HG03025 (cell line): ENCODE measurements around the gene PRAC1.

Experiments used
- ATAC-seq: cut with Tn5 transposase; IDR thresholded peaks from one replicate; pipeline ENCODE4 v1.9.1; 2021; ENCODE audit warnings: mild to moderate bottlenecking, moderate library complexity; ENCODE audit not compliant: unreplicated experiment, low FRiP score

The PRAC1 gene

GRCh38 chr17:48715496-48716399 lies 6.6 kb downstream of the PRAC1 start:
- no peak for ATAC-seq

GRCh38 chr17:48711128-48711527 lies 11.2 kb downstream of the PRAC1 start:
- ATAC-seq, result no peak

DNA sequence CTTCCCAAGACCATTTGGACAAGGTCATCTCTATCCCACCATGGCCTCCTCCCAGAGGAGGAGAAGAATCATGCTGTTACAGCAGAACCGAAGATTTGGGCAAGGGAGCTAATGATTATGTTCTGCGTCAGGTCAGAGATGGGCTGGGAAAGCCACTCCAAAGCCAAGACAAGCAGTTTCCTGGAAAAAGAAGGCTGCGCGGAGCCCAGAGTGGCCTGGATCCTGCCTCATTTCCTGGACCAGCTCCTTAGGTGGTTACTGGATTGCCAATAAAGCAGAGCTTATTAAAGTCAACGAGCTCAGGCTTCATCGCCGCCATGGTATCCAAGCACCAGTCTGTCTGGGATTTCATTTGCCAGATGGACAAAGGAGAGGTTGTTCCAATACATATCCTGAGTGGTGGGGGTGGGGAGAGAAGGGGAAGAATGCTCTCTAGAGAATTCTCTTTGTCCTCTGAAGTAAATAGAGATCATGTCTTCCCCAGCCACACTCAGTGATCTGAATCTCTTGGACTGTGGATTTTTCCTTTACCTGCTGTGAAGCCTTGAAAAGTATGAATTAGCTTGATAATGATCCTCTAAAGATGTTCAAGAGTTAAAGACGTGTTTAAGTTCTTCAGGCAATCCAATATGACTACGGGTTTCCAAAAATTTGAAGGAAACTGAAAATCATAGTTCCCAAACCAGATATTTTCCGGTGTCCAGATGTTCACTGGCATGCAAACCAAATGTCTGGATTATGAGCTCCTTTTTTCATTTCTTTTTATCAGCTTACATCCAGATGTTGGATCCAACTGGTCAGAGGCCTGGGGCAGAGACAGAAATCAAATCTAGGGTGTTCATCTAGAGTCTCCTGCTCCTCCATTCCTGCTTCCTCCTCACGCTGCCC lies 17.7 kb downstream of the PRAC1 start:
- ATAC-seq, result no peak

DNA sequence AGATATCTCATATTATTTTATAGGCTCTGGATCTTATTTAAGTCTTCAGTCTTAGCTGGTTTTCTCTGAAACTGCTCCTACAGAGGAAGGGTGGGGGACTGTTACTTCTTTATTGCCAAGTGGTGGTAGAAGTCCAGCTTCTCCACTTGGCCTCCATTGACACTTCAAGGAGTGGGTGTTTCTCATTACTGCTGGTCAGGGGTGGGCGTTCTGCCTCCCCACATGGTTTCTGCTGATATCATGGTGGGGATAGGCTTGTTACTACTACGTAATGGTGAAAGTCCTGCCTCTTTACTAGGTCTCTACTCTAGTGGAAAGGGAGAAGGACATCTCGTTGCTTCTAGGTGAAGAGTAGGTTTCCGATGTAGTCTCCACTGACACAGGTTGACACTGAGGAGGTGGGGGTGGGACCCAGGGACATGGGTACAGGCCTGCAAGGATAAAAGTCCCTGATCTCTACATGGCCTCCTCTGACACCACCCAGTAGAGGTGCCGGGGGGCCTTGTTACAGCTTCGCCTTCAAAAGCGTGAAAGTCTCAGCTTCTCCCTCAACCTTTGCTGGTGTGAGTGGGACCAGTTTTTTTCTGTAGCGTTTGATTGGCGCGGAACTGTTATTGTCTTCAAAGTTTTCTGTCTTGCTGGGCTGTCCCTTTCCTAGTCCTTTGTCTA lies 20.3 kb downstream of the PRAC1 start:
- ATAC-seq, result no peak

DNA sequence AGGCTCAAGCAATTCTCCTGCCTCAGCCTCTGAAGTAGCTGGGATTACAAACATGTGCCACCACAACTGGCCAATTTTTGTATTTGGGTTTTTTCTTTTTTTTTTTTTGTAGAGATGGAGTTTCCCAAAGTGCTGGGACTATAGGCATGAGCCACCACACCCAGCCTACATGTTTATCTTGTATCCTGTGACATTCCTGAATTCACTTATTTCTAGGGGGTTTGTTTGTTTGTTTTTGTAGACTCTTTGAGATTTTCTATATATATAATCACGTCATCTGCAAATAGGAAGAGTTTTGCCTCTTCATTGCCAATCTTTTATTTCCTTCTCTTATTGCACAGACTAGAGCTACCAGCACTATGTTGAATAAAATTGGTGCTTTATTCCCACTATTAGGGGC lies 29.1 kb downstream of the PRAC1 start:
- no peak for ATAC-seq

GRCh38 chr17:48692049-48692448 lies 30.3 kb downstream of the PRAC1 start:
- ATAC-seq, result no peak

DNA sequence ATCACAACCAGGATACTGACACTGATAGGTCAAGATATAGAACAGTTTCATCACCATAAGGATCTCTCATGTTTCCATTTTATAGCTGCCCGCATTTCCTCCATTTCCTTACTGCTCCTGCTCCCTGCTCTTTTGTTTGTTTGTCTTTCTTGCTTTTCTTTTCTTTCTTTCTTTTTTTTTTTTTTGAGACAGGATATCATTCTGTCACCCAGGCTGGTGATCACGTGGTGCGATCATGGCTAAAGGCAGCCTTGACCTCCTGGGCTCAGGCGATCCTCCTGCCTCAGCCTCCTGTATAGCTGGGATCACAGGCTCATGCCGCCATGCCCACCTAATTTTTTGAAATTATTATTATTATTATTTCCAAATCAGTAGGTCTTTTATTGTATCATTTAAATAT lies 31.7 kb downstream of the PRAC1 start:
- ATAC-seq, result no peak

- no peak for ATAC-seq
Measured at GRCh38 chr17:48681609-48682008, 40.7 kb downstream of the PRAC1 start.

- no peak for ATAC-seq
Measured at GRCh38 chr17:48679385-48680096, 42.8 kb downstream of the PRAC1 start.

GRCh38 chr17:48678141-48678971 lies 44.0 kb downstream of the PRAC1 start:
- ATAC-seq, result no peak

DNA sequence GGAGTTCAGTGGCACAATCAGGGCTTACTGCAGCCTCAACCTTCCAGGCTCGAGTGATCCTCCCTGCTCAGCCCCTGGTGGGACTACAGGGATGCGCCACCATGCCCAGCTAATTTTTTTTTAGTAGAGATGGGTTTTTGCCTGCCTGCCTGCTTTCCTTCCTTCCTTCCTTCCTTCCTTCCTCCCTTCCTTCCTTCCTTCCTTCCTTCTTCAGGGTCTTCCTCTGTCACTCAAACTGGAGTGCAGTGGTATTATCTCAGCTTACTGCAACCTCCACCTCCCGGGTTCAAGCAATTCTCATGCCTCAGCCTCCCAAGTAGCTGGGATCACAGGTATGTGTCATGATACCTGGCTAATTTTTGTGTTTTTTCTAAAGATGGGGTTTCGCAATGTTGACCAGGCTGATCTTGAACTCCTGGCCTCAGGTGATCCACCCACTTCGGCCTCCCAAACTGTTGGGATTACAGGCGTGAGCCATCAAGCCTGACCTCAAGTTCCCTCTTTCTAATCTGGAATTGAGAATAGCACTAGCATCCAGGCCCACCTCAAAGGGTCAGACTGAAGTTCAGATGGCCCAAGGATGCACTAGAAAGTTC lies 45.3 kb downstream of the PRAC1 start:
- no peak for ATAC-seq

GRCh38 chr17:48672340-48672739 lies 50.0 kb downstream of the PRAC1 start:
- no peak for ATAC-seq
